ENCODE results near the gene OSBPL3.

Gene OSBPL3

DNA sequence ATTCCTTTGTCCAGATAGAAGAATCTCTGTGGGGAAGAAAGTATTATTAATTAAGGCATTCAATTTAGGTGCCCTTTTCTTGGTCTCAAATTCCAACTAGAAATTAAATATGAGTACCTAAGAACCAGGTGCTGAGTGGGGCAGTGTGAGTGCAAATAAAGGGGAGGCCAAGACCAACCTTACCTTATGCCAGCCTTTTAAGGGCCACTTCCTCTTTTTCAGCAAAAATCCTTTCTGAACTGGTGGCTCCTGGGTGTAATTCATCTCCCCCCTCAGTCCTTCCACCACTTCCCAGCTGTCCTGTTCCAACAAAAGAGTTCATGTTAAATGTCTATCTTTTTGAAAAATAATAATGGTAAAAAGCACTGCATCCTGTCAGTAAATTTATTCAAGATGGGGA, 108.2 kb downstream of the OSBPL3 start:
- no peaks in the 10 kb centered on the region for H3K9me3 ChIP-seq (replicated peaks; ENCODE audit: insufficient read depth, low read length)
- H4K20me1 ChIP-seq (ENCODE audit: insufficient read depth, low read length): no peaks in the 10 kb centered on the region
- H3K4me1 ChIP-seq (ENCODE audit: low read length): peaks cover 18% of the 10 kb centered on the region
- H3K9ac ChIP-seq (ENCODE audit: low read length): no peak overlapping the region
- no peak overlapping the region for H3K4me3 ChIP-seq (ENCODE audit: low read length)
- H3K36me3 ChIP-seq (replicated peaks; ENCODE audit: insufficient read depth, low read length): no peaks in the 10 kb centered on the region
- TF ChIP-seq EZH2phosphoT487 (IDR thresholded peaks at IDR 0.05; ENCODE audit: low read length) (no peak), EZH2 (optimal IDR thresholded peaks at IDR 0.05; ENCODE audit: low read depth, low read length) (no peak)
- TF ChIP-seq, protein P1, sequence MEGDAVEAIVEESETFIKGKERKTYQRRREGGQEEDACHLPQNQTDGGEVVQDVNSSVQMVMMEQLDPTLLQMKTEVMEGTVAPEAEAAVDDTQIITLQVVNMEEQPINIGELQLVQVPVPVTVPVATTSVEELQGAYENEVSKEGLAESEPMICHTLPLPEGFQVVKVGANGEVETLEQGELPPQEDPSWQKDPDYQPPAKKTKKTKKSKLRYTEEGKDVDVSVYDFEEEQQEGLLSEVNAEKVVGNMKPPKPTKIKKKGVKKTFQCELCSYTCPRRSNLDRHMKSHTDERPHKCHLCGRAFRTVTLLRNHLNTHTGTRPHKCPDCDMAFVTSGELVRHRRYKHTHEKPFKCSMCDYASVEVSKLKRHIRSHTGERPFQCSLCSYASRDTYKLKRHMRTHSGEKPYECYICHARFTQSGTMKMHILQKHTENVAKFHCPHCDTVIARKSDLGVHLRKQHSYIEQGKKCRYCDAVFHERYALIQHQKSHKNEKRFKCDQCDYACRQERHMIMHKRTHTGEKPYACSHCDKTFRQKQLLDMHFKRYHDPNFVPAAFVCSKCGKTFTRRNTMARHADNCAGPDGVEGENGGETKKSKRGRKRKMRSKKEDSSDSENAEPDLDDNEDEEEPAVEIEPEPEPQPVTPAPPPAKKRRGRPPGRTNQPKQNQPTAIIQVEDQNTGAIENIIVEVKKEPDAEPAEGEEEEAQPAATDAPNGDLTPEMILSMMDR (IDR thresholded peaks at IDR 0.05; ENCODE audit: low read length): no peak
- no peak overlapping the region for H2AFZ ChIP-seq (ENCODE audit: low read length)
- H3K79me2 ChIP-seq (ENCODE audit: low read length): 0 out of 2 replicates have a peak, but pooled peaks cover 3% of the 10 kb centered on the region
- no peaks in the 10 kb centered on the region for H3K9me2 ChIP-seq (replicated peaks; ENCODE audit: insufficient read depth, low read length)
- no peak overlapping the region; the same call in 1 of the 2 replicates for H3K27ac ChIP-seq (ENCODE audit: low read length)
- H3F3A ChIP-seq (ENCODE audit: insufficient read depth, low read length): no peaks in the 10 kb centered on the region
- H3K27me3 ChIP-seq (replicated peaks; ENCODE audit: insufficient read depth, low read length): no peaks in the 10 kb centered on the region
- no peak overlapping the region for H3K4me2 ChIP-seq (ENCODE audit: low read depth, low read length)
- DNase-seq: peak; percentile 19

- Histone ChIP-seq H3K4me3 (ENCODE audit: low read length) (no peak overlapping the region), H3K9me2 (replicated peaks; ENCODE audit: insufficient read depth, low read length) (no peaks in the 10 kb centered on the region), H3K4me1 (ENCODE audit: low read length) (peaks cover 13% of the 10 kb centered on the region; the same call in 1 of the 2 replicates), H3K27me3 (replicated peaks; ENCODE audit: insufficient read depth, low read length) (no peaks in the 10 kb centered on the region), H3K9me3 (replicated peaks; ENCODE audit: insufficient read depth, low read length) (no peaks in the 10 kb centered on the region), H3K9ac (ENCODE audit: low read length) (no peak overlapping the region), H2AFZ (ENCODE audit: low read length) (no peak overlapping the region), H3K4me2 (ENCODE audit: low read depth, low read length) (no peak overlapping the region), H3K27ac (ENCODE audit: low read length) (no peak overlapping the region), H4K20me1 (ENCODE audit: insufficient read depth, low read length) (no peaks in the 10 kb centered on the region), H3F3A (ENCODE audit: insufficient read depth, low read length) (no peaks in the 10 kb centered on the region), H3K79me2 (ENCODE audit: low read length) (0 out of 2 replicates have a peak, but pooled peaks cover 3% of the 10 kb centered on the region), H3K36me3 (replicated peaks; ENCODE audit: insufficient read depth, low read length) (no peaks in the 10 kb centered on the region)
- DNase-seq: no peak
- TF ChIP-seq EZH2 (optimal IDR thresholded peaks at IDR 0.05; ENCODE audit: low read depth, low read length): no peak
- no peak for TF ChIP-seq EZH2phosphoT487 (IDR thresholded peaks at IDR 0.05; ENCODE audit: low read length)
- TF ChIP-seq, protein P1 (IDR thresholded peaks at IDR 0.05; ENCODE audit: low read length): no peak
These were observed 109.2 kb downstream of the OSBPL3 start for GRCh38 chr7:24870766-24871165.

DNA sequence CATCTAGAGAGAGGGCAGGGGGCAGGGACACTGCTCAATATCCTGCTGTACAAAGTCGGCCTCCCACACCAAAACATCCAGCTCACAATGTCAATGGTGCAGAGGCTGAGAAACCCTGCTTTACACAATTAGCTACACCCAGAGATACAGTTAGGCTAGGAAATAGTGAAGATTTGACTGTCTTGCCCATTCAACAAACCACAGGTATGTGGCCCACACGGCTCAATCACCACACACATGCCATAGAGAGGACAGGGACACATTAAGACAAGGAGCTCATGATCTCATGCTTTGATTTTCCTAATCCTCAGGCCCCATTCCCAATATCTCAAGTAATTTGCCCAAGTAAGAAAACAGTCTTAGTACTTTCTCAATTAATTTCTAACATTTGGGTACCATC, 110.4 kb downstream of the OSBPL3 start:
- no peaks in the 10 kb centered on the region for H3K9me2 ChIP-seq (replicated peaks; ENCODE audit: insufficient read depth, low read length)
- no peaks in the 10 kb centered on the region for H3K36me3 ChIP-seq (replicated peaks; ENCODE audit: insufficient read depth, low read length)
- H3K9ac ChIP-seq (ENCODE audit: low read length): no peak overlapping the region
- no peak for DNase-seq
- no peaks in the 10 kb centered on the region for H3K9me3 ChIP-seq (replicated peaks; ENCODE audit: insufficient read depth, low read length)
- H3F3A ChIP-seq (ENCODE audit: insufficient read depth, low read length): no peaks in the 10 kb centered on the region
- no peak overlapping the region for H3K4me2 ChIP-seq (ENCODE audit: low read depth, low read length)
- H3K79me2 ChIP-seq (ENCODE audit: low read length): 0 out of 2 replicates have a peak, but pooled peaks cover 3% of the 10 kb centered on the region
- no peaks in the 10 kb centered on the region for H3K27me3 ChIP-seq (replicated peaks; ENCODE audit: insufficient read depth, low read length)
- no peak overlapping the region for H3K4me3 ChIP-seq (ENCODE audit: low read length)
- H3K4me1 ChIP-seq (ENCODE audit: low read length): peaks cover 13% of the 10 kb centered on the region; the same call in 1 of the 2 replicates
- H4K20me1 ChIP-seq (ENCODE audit: insufficient read depth, low read length): no peaks in the 10 kb centered on the region
- no peak overlapping the region for H2AFZ ChIP-seq (ENCODE audit: low read length)
- TF ChIP-seq EZH2 (optimal IDR thresholded peaks at IDR 0.05; ENCODE audit: low read depth, low read length) (no peak), EZH2phosphoT487 (IDR thresholded peaks at IDR 0.05; ENCODE audit: low read length) (no peak)
- TF ChIP-seq, protein P1 (IDR thresholded peaks at IDR 0.05; ENCODE audit: low read length): no peak
- no peak overlapping the region for H3K27ac ChIP-seq (ENCODE audit: low read length)

All from MM.1S (cell line).